GM18520 (cell line): Measurements from ENCODE around the gene HBM.
"Not testable (repeated sequence)": the region's sequence is repeated elsewhere in the genome, so short reads cannot be mapped to it uniquely, and the experiment has no call there.

Source experiments
- ATAC-seq: cut with Tn5 transposase; IDR thresholded peaks from one replicate; pipeline ENCODE4 v1.9.1; 2021; ENCODE audit not compliant: unreplicated experiment

Gene HBM

GRCh38 chr16:144797-145252 is 21.0 kb upstream of the HBM start:
- no peak for ATAC-seq

GRCh38 chr16:146646-147045 is 19.1 kb upstream of the HBM start:
- no peak for ATAC-seq

- ATAC-seq: no peak
Observed at GRCh38 chr16:149024-149660, 16.6 kb upstream of the HBM start.

GRCh38 chr16:152141-153128 is 13.3 kb upstream of the HBM start, which contains the start of gene HBZ:
TSS of gene HBZ (plus strand) at chr16:152644. CDS start at chr16:152910, 266 bp downstream.
- ATAC-seq: no peak

GRCh38 chr16:153129-153521 is 12.7 kb upstream of the HBM start:
- ATAC-seq: not testable (repeated sequence)

GRCh38 chr16:153550-154216 is 12.1 kb upstream of the HBM start:
- not testable (repeated sequence) for ATAC-seq

GRCh38 chr16:154217-155030 is 11.4 kb upstream of the HBM start:
- ATAC-seq: no peak

- ATAC-seq: no peak
Observed at GRCh38 chr16:155031-155398, 10.8 kb upstream of the HBM start.

GRCh38 chr16:159136-159849 is 6.5 kb upstream of the HBM start:
- no peak for ATAC-seq

- not testable (repeated sequence) for ATAC-seq
Observed at GRCh38 chr16:160242-160641, 5.5 kb upstream of the HBM start.

GRCh38 chr16:160691-161190 is 5.0 kb upstream of the HBM start:
- no peak for ATAC-seq

- ATAC-seq: no peak
Observed at GRCh38 chr16:162271-162991, 3.3 kb upstream of the HBM start.

GRCh38 chr16:163139-163538 is 2.6 kb upstream of the HBM start:
- not testable (repeated sequence) for ATAC-seq

GRCh38 chr16:163696-164095 is 2.1 kb upstream of the HBM start:
- ATAC-seq: not testable (repeated sequence)

- ATAC-seq: not testable (repeated sequence)
Observed at GRCh38 chr16:164134-164823, 1.5 kb upstream of the HBM start.

- no peak for ATAC-seq
Observed at GRCh38 chr16:164827-165538, 795 bp upstream of the HBM start.

- no peak for ATAC-seq
Observed at GRCh38 chr16:166375-167121, 770 bp downstream of the HBM start.
